ENCODE measurements around the gene DYRK4.

The DYRK4 gene

DNA sequence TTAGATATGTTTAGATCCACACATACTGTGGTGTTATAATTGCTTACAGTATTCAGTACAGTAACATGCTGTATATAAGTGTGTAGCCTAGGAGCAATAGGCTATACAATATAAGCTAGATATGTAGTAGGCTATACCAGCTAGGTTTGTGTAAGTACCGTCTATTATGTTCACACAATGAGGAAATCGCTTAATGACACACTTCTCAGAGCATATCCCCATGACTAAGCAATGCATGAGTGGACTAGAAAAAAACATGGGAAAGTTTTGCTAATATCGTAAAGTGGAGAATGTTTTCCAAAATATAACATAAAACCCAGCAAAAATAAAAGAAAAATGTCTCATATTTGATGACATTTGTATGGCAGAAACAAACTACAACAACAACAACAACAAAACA, 59.5 kb downstream of the DYRK4 start:
- DNase-seq (ENCODE audit: low spot score), result no peak

DNA sequence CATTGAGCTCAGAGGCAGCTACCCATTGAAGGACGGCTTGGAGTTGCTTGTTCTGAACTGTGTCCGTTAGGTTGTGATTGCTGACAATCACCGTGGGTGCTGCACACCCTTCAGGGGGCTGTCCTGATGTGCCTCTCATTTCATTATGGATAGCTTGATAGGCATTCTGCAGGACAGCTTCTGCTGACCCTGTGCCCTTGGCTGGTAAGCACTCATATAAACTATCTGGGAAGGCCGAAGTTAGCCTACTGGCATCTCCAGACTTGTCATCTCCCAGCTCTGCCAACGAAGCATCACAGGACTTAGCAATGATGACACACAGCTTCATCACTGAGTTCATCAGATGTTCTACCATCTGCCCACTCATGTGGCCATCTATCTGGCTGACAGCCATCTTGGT, 64.5 kb downstream of the DYRK4 start:
- DNase-seq (ENCODE audit: low spot score), result no peak

DNA sequence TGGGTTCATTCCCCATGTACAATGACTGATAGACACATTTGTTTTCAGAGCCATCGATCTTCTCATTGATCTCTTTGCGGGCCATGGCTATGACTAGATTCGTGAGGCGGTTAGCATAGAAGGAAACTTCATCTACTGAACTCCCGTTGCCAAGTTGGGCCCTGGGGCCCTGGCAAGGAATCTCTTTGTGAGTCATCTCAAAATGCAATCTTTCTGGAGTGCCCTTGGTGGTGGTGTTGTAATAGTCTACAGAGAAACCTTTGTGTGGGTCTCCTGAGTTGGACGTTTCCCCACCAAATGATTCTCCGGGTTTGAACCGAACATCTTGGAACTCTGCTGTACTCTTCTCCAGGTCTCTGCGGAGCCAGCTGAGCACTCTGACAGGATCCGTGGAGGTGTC, 66.4 kb downstream of the DYRK4 start:
- no peak for DNase-seq (ENCODE audit: low spot score)

DNA sequence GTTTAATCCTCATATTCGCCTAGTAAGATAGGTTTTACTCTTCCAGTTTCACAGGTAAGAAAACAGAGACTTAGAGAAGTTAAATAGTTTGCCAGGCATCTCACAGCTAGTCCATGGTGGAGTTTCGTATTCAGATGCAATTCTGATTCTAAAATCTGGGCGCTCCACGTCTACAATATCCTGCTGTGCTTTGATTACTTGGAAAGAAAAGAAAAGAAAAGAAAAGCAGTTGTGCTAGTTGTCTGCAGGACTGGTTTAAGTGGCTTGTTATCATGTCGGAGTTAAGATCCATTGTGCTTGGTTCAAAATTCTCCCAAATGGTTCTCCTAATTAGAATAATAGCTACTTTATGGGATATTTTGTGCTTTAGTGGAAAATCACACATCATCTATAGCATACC, 68.3 kb downstream of the DYRK4 start:
- DNase-seq (ENCODE audit: low spot score), result no peak

DNA sequence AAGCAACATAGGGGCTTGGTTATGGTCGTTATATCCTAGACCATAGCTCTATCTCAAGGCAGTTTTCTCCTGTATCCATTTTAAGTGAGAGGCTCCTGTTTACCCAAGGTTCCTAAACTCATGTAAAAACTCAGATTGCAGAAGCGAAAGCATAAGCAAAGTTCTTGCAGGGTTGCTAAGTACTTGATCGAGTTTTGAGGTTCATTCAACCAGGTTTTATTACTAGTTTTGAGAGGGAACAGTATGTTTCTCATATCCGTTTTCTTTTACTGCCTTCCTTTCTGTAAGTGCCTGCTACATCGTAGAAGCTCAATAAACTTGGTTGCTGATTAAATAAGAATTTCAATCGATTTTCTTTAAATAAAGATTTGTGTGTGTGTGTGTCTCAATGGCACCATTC, 81.7 kb downstream of the DYRK4 start:
- DNase-seq (ENCODE audit: low spot score), result no peak

DNA sequence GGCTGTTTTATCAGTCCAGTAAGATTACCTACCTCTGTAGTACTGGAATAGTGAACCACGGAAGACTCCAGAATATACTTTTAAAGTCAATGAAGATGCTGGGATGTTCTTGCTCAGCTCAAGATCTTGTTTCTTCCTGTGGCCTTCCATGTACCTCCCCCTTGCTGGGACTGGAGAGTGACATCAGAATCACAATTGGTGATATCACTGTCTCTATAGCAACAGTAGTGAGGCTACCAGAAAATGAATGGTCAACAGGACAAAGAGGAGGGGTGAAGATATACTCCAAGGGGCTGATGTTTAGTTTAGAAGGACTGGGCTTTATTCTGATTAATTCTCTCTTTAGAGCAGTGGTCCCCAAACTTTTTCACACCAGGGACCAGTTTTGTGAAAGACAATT, 83.0 kb downstream of the DYRK4 start:
- no peak for DNase-seq (ENCODE audit: low spot score)

DNA sequence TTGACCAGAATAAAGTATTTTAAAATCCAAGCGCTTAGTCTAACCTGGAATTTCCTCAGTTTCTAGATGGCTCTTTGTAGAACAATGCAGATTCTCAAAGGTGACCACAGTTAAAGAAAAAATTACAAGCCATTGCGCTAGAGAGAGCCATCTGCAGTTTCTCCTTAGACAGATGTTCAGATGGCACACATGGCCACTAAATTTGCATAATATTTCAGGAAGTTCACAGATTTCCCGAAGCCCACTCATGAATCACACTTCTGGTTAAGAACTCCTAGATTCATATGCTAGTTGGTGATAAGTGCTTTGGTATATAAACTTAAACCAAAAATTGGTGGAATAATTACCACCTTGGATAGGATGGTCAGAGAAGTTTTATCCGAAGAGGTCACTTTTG, 86.1 kb downstream of the DYRK4 start:
- DNase-seq (ENCODE audit: low spot score), result no peak

DNA sequence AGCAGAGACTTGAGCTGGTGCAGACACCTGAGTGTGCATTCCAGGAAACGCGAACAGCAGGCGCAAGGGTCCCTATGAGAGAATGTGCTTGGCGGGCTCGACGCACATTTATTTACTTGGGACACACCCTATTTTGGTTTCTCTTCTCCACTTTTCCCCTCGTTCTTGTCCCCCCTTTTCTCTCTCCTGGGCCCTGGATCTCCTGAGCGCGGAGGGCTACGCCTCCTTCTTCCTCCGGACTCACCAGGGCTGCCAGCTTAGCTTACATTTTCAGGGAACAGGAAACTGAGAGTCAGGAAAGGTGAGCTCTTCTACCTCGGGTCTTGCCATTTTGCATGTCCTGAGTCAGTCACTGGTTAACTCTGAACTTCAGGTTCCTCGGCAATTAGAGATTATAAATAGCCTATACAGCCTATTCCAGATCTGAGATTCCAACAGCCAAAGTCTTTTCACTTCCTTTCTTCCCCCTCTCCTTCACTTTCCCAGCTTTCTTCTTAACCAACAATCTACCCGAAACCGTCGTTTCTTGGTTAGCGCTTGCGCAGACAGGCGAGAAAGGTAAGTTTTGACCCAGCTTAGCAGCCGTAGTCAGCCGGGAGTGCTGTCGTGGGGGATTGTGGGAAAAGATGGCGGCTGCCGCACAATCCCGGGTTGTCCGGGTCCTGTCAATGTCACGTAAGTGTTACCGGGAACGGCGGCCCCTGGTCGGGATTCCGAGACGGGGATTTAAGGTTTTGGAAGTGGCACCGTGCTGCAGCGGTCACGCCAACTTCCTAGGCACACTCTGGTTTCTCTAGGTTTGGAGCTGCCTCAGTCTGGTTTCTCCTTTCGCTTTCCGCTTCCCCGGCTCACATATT, 86.7 kb downstream of the DYRK4 start, which contains the start of the genes AKAP3 and NDUFA9:
Gene AKAP3 (minus strand): TSS at position 551 of the 857 bp plus-strand sequence. CDS start 10,855 bp downstream, outside the sequence.
Gene NDUFA9 (plus strand): TSS at position 614 of the 857 bp plus-strand sequence. CDS start 13 bp downstream, at position 627.
- DNase-seq (ENCODE audit: low spot score), result peak; percentile 89

DNA sequence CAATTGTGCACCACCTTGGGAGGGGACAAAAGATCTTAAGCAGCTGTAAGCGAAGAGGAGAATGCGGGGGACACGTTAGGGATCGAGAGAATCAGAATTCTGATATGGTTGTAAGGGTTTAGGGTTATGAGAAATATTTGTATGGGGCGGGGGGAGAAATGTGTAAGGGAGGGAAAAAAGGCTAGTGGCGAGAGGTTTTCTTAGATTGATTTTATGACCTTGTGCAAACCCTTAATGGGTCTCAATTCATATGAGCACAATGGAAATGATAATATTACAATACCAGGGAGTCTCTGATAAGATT, 87.3 kb downstream of the DYRK4 start:
- no peak for DNase-seq (ENCODE audit: low spot score)

DNA sequence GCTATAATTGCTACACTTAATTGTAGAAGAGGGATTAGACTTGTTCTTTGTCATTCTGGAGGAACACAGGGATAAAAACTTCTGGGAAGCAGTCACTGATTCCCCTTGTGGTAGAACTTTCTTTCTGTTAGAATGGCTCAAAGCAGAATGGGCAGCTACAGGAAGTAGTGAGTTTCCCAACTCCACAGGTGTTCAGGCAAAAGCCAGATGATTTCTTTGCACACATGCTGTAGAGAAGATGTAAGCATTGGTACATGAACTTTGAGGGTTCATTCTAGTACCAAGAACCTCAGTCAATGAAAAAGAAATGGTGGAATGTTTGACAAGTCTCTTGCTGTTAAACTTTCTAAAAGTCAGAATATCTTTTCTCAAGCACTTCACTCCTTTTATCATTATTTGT, 91.2 kb downstream of the DYRK4 start:
- DNase-seq (ENCODE audit: low spot score), result no peak

DNA sequence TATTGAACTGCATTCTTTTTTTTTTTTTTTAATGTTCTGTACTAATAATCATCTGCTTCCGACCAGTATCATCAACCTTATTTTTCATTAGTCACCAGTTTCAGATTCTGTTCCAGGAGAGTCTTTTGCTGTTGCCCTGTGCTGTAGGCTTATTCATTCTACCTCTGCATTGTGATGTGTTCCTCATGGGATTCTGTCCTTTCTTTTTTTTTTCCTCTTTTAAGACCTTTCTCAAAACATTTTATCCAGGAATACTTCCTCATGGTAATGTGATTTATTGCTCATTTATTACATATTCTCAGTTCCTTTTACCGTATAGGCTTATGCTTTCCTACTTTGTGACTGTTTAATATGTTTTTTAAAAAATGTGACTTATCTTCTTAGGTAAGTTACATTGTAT, 91.7 kb downstream of the DYRK4 start:
- no peak for DNase-seq (ENCODE audit: low spot score)
